Testis (tissue), 3 donors: ENCODE measurements around the gene GET4. TPM values are rescaled to one million over a fixed set of nuclear protein-coding genes. Genes with fewer than 3 reads are reported as not detected.

ENCODE experiments used
- DNase-seq: peaks from one replicate; pipeline ENCODE4 v3.0.0-alpha.2; 2019
- H3K27ac ChIP-seq, 2 donors: fragments of 200-600 bp; sonication (generic); one replicate each; pipeline ENCODE4 v1.5.1; 2019
- H3K27me3 ChIP-seq: fragments of 200-600 bp; sonication (generic); one replicate; pipeline ENCODE4 v1.5.1; 2019
- H3K36me3 ChIP-seq: fragments of 200-600 bp; sonication (generic); one replicate; pipeline ENCODE4 v1.5.1; 2017; ENCODE audit warnings: low read depth; ENCODE audit errors: missing control alignments
- H3K4me1 ChIP-seq: fragments of 200-600 bp; sonication (generic); one replicate; pipeline ENCODE4 v1.5.1; 2019
- H3K4me3 ChIP-seq, 2 donors: fragments of 200-600 bp; sonication (generic); one replicate each; pipeline ENCODE4 v1.5.1; 2017 to 2019
- H3K9me3 ChIP-seq: fragments of 200-600 bp; sonication (generic); one replicate; pipeline ENCODE4 v1.5.1; 2017
- POLR2A ChIP-seq: fragments of 450-650 bp; IDR thresholded peaks from one replicate; pipeline ENCODE4 v1.6.1; 2017; ENCODE audit warnings: antibody characterized with exemption, mild to moderate bottlenecking, moderate library complexity
- WGBS, 2 donors: methylation state at CpG; one replicate each; pipeline ENCODE4 v1.1.5; 2018; 5-methylcytosine and 5-hydroxymethylcytosine counted together
- intact Hi-C: fragments of 100-400 bp; cut with DNase I; formaldehyde crosslinking; loops from one replicate; pipeline ENCODE4 v1.15.1; 2023; ENCODE audit warnings: low total_unique reads
- polyA plus RNA-seq: library from polyadenylated mRNA; stranded (reverse); fragments of 350-450 nt; fragmentation: Illumina TruSeq; extraction: RNeasy Lipid Tissue Mini Kit (QIAGEN cat#74804); gene quantifications from one replicate; pipeline ENCODE4 v1.2.3, GENCODE V29; 2014; ENCODE audit warnings: low read depth, low replicate concordance; ENCODE audit not compliant: insufficient read depth
- total RNA-seq, 2 donors: library from RNA; depleted of rRNA; stranded (reverse); fragments of >200 nt; gene quantifications; one replicate each; pipeline ENCODE4 v1.2.3, GENCODE V29; 2016
- TF ChIP-seq, protein P1 (sequence below), 3 experiments: fragments of 450-650 bp in 2 of 3; fragments of 200-600 bp in 1 of 3; sonication (generic) in 1 of 3; IDR thresholded peaks; one replicate each; pipeline ENCODE4 v1.5.1; 2016 to 2019; ENCODE audit warnings: antibody characterized with exemption in 3 of 3, mild to moderate bottlenecking in 2 of 3, moderate library complexity in 1 of 3

GET4 gene
- total and polyA plus RNA-seq, 3 donors from 2014 or later: 89.0 to 141 (median 128) TPM

DNA sequence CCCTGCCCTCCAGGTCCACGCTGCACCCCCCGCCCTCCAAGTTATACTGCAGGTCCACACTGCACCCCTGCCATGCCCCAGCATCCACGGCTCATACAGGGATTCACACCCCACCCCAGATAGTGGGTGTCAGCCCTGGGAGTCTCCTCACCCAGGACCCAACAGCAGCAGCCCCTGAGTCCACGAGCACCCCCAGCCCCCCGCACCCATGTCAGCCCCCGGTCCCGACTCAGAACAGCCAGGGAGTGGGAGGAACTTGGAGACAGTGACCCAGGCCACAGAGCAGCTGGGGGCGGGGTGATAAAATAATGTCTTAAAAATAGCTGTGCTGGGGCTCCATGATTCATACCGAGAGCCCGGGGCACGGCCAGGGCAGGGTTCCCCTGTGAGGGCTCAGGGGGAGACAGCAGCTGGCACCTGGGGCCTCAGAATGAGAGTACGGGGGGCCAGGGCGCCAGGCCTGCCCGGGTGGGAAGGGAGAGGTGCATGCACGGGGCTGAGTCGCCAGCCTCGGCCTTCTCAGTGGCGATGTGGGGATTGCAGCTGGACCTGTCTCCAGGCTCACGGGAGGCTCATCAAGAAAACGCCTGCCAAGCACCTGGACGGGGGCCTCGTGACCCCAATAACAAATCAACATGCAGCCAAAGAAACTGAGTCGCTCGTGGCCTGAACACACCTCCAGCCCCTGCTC is 48.3 kb downstream of the GET4 start:
- no peak overlapping the region for H3K4me3 ChIP-seq
- TF ChIP-seq, protein P1, sequence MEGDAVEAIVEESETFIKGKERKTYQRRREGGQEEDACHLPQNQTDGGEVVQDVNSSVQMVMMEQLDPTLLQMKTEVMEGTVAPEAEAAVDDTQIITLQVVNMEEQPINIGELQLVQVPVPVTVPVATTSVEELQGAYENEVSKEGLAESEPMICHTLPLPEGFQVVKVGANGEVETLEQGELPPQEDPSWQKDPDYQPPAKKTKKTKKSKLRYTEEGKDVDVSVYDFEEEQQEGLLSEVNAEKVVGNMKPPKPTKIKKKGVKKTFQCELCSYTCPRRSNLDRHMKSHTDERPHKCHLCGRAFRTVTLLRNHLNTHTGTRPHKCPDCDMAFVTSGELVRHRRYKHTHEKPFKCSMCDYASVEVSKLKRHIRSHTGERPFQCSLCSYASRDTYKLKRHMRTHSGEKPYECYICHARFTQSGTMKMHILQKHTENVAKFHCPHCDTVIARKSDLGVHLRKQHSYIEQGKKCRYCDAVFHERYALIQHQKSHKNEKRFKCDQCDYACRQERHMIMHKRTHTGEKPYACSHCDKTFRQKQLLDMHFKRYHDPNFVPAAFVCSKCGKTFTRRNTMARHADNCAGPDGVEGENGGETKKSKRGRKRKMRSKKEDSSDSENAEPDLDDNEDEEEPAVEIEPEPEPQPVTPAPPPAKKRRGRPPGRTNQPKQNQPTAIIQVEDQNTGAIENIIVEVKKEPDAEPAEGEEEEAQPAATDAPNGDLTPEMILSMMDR (IDR thresholded peaks at IDR 0.05): no peak
- TF ChIP-seq POLR2A: no peak
- intact Hi-C loops: no loop called here
- H3K27ac ChIP-seq: no peak overlapping the region
- H3K27me3 ChIP-seq: no peaks in the 10 kb centered on the region
- no peaks in the 10 kb centered on the region for H3K36me3 ChIP-seq
- H3K9me3 ChIP-seq: no peaks in the 10 kb centered on the region
- WGBS, 2 donors: 56 to 67% methylated on average over 11 to 24 of the region's 24 CpGs
- H3K4me1 ChIP-seq: peaks cover 7% of the 10 kb centered on the region
- no peak for DNase-seq

DNA sequence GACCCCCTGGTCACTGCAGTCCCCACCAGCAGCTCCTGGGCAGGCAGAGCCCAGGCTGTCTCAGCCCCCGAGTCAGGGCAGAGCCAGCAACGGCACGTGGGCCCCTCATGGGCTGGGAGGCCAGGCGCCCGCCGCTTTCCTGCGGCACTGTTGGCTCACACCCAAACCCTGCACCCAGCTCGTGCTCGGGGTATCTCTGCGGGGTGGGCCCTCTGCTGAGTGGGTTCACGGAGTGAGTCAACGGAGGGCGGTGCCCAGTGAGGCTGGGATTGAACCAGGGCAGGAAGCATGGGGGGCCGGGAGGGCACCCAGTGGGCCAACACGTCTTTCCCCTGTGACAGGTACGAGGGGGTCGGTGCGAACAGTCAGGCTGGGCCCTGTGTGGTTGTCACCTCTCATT is 49.2 kb downstream of the GET4 start:
- Histone ChIP-seq H3K36me3 (no peaks in the 10 kb centered on the region), H3K4me1 (peaks cover 7% of the 10 kb centered on the region), H3K4me3 (no peak overlapping the region), H3K27ac (no peak overlapping the region), H3K9me3 (no peaks in the 10 kb centered on the region), H3K27me3 (no peaks in the 10 kb centered on the region)
- 77 to 100% methylated on average over 2 to 18 of the region's 18 CpGs for WGBS, 2 donors
- no peak for TF ChIP-seq POLR2A
- TF ChIP-seq, protein P1 (IDR thresholded peaks at IDR 0.05): no peak
- DNase-seq: no peak
- intact Hi-C loops: no loop called here

DNA sequence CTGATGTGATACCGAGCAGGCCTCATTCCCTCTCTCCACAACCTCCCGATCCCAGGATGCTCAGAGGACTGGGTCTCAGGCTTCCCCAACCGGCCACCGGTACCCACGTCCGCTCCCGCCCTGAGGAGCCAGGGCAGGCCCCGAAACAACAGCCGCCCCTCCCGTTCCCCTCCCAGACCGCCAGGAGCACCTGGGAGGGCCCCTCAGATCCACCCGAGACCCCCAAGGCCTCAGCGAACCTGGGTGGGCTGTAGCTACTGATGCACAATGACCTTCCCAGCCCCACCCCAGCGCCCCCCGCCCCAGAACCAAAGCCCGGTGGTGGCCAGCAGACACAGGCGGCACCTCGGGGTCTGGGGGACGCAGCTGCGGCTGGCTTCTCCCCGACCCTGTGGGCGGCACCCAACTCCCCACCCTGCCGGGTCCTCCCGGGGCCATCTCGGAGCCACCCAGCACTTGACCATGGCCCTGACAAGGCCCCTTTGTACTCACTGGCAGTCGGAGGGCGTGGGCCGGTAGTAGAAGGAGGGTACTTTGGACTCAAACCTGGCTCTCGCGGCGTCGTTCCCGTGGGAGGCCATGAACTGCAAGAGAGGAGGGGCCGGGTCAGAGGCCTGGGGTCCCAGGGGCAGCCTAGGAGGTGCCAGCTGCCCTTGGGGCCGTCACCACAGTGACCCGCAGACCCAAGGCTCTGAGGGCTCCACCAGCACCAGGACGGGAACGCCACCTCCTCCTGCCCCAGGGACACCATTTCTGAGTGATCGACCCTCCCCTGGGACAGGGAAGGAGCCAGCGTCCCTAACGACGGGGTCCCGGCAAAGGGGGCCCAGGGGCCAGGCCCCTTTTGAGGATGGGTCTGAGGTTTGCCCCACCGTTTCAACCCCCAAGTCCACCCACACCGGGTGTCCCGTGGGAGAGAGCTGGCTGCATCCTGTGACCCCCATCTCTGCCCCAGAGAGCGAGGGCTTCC is 50.0 kb downstream of the GET4 start:
- Histone ChIP-seq H3K27ac (no peak overlapping the region), H3K4me3 (no peak overlapping the region), H3K27me3 (no peaks in the 10 kb centered on the region), H3K9me3 (no peaks in the 10 kb centered on the region), H3K36me3 (no peaks in the 10 kb centered on the region), H3K4me1 (peaks cover 7% of the 10 kb centered on the region)
- intact Hi-C loops: no loop called here
- DNase-seq: no peak
- TF ChIP-seq, protein P1 (IDR thresholded peaks at IDR 0.05): no peak
- no peak for TF ChIP-seq POLR2A
- WGBS, 2 donors: 69 to 72% methylated on average over 4 to 47 of the region's 47 CpGs

DNA sequence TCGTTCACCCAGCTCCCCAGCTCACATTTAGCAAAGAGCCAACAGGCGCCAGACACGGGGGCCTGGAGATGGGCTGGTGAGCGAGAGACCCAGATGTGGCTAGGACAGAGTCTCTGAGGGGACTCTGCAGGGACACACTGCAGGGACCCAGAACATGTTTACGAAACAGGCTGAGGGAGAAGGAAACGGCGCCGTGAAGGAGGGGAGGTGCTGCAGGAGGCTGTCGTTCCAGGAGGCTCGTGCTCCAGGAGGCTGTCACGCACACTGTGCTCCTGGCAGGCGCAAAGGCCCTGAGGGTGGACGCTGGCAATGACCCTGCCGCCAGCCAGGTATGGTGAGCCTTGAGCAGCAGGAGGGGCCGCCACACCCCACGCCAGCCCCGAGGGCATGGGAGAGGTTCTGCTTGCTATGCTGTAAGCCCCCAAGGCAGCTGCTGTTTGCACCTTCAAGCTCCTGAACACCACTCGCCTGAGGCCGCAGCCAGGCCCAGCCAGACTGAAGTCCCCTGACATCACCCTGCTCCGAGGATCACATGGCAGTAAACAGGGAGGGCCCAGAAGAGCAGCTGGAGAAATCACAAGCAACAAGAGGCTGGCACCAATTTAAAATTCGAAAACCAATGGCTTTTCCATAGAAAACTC is 50.8 kb downstream of the GET4 start:
- 83 to 87% methylated on average over 20 to 21 of the region's 21 CpGs for WGBS, 2 donors
- intact Hi-C loops: no loop called here
- Histone ChIP-seq H3K9me3 (no peaks in the 10 kb centered on the region), H3K36me3 (no peaks in the 10 kb centered on the region), H3K27ac (no peak overlapping the region), H3K4me1 (peaks cover 7% of the 10 kb centered on the region), H3K4me3 (no peak overlapping the region), H3K27me3 (no peaks in the 10 kb centered on the region)
- no peak for DNase-seq
- TF ChIP-seq, protein P1 (IDR thresholded peaks at IDR 0.05): no peak
- TF ChIP-seq POLR2A: no peak
